GM18499 (cell line): ENCODE data around the gene FCRL5.
"Not testable (repeated sequence)": the region's sequence is repeated elsewhere in the genome, so short reads cannot be mapped to it uniquely, and the experiment has no call there.

Experiments
- ATAC-seq: cut with Tn5 transposase; IDR thresholded peaks from one replicate; pipeline ENCODE4 v1.9.1; 2021; ENCODE audit warnings: moderate number of reproducible peaks; ENCODE audit not compliant: insufficient read depth, unreplicated experiment

Gene FCRL5

GRCh38 chr1:157551694-157552693 lies at the start of gene FCRL5:
Gene FCRL5 (minus strand): TSS chr1:157552515. CDS start chr1:157552362, 153 bp downstream.
- ATAC-seq: no peak

GRCh38 chr1:157600236-157600635 lies 47.9 kb upstream of the FCRL5 start:
- ATAC-seq: no peak

- ATAC-seq: peak; percentile 48
Measured at GRCh38 chr1:157597959-157598667, 45.8 kb upstream of the FCRL5 start, which contains the start of gene FCRL4. Gene FCRL4 (minus strand): TSS chr1:157598085. CDS start chr1:157597944, 141 bp downstream.

GRCh38 chr1:157596384-157596783 lies 44.1 kb upstream of the FCRL5 start:
- ATAC-seq: no peak

GRCh38 chr1:157595356-157595755 lies 43.0 kb upstream of the FCRL5 start:
- peak; percentile 44 for ATAC-seq

- ATAC-seq: no peak
Measured at GRCh38 chr1:157585984-157586383, 33.7 kb upstream of the FCRL5 start.

GRCh38 chr1:157584503-157584902 lies 32.2 kb upstream of the FCRL5 start:
- ATAC-seq: no peak

- no peak for ATAC-seq
Measured at GRCh38 chr1:157580828-157581210, 28.5 kb upstream of the FCRL5 start.

- no peak for ATAC-seq
Measured at GRCh38 chr1:157580179-157580827, 28.0 kb upstream of the FCRL5 start.

GRCh38 chr1:157577420-157577819 lies 25.1 kb upstream of the FCRL5 start:
- no peak for ATAC-seq

GRCh38 chr1:157575744-157576143 lies 23.4 kb upstream of the FCRL5 start:
- ATAC-seq: peak; percentile 75

GRCh38 chr1:157574836-157575235 lies 22.5 kb upstream of the FCRL5 start:
- no peak for ATAC-seq

- no peak for ATAC-seq
Measured at GRCh38 chr1:157566484-157567300, 14.4 kb upstream of the FCRL5 start.

- no peak for ATAC-seq
Measured at GRCh38 chr1:157562515-157562914, 10.2 kb upstream of the FCRL5 start.

- no peak for ATAC-seq
Measured at GRCh38 chr1:157558119-157558518, 5.8 kb upstream of the FCRL5 start.

- ATAC-seq: not testable (repeated sequence)
Measured at GRCh38 chr1:157548081-157548480, 4.2 kb downstream of the FCRL5 start.

- no peak for ATAC-seq
Measured at GRCh38 chr1:157542676-157543075, 9.6 kb downstream of the FCRL5 start.

GRCh38 chr1:157540852-157541251 lies 11.5 kb downstream of the FCRL5 start:
- no peak for ATAC-seq

GRCh38 chr1:157540160-157540748 lies 12.1 kb downstream of the FCRL5 start:
- no peak for ATAC-seq
